Spleen (tissue), 11 donors: ENCODE results near the gene LBX2. TPM values are rescaled to one million over a fixed set of nuclear protein-coding genes. Genes with fewer than 3 reads are reported as not detected.
A peak's percentile ranks its signal among the peaks of the same experiment; 100 is the strongest.
"Not testable (repeated sequence)": the region's sequence is repeated elsewhere in the genome, so short reads cannot be mapped to it uniquely, and the experiment has no call there.

Source experiments
- DNase-seq: peaks from one replicate; pipeline ENCODE4 v3.0.0-alpha.2; 2020
- H3K27ac ChIP-seq, 8 donors: fragments of 200-600 bp; sonication (generic) in 7 of 8; 1 replicate in 4 of 8; 2 replicates in 4 of 8; pipeline versions ENCODE4 v1.5.0 to v1.8.0; 2016 to 2021; ENCODE audit warnings: inconsistent platforms in 4 of 8, mild to moderate bottlenecking in 4 of 8, moderate library complexity in 1 of 8
- H3K27me3 ChIP-seq, 7 donors: fragments of 200-600 bp; sonication (generic) in 6 of 7; replicated peaks in 1 of 7; 1 replicate in 4 of 7; 2 replicates in 3 of 7; pipeline versions ENCODE4 v1.5.0 to v1.8.0; 2016 to 2021; ENCODE audit warnings: inconsistent platforms in 3 of 7, mild to moderate bottlenecking in 1 of 7
- H3K36me3 ChIP-seq, 6 donors: fragments of 200-600 bp; sonication (generic) in 5 of 6; 1 replicate in 4 of 6; 2 replicates in 2 of 6; pipeline versions ENCODE4 v1.5.0 to v1.8.0; 2016 to 2021; ENCODE audit warnings: inconsistent platforms in 2 of 6
- H3K4me1 ChIP-seq, 6 donors: fragments of 200-600 bp; sonication (generic) in 5 of 6; 1 replicate in 3 of 6; 2 replicates in 3 of 6; pipeline versions ENCODE4 v1.5.0 to v1.8.0; 2016 to 2021; ENCODE audit warnings: inconsistent platforms in 3 of 6
- H3K4me3 ChIP-seq, 8 donors: fragments of 200-600 bp; sonication (generic) in 7 of 8; 1 replicate in 4 of 8; 2 replicates in 4 of 8; pipeline versions ENCODE4 v1.5.0 to v1.8.0; 2016 to 2021; ENCODE audit warnings: inconsistent platforms in 4 of 8, mild to moderate bottlenecking in 4 of 8, moderate library complexity in 2 of 8
- H3K9me3 ChIP-seq, 8 donors: fragments of 200-600 bp; sonication (generic) in 7 of 8; 1 replicate in 4 of 8; 2 replicates in 4 of 8; pipeline versions ENCODE4 v1.5.0 to v1.8.0; 2016 to 2021; ENCODE audit warnings: inconsistent platforms in 4 of 8
- POLR2A ChIP-seq, 3 donors: fragments of 450-650 bp; IDR thresholded peaks; one replicate each; pipeline ENCODE4 v1.5.1; 2017; ENCODE audit warnings: antibody characterized with exemption in 3 of 3, mild to moderate bottlenecking in 1 of 3
- POLR2AphosphoS5 ChIP-seq, 3 donors: sonication (generic); formaldehyde crosslinking; IDR thresholded peaks; one replicate each; pipeline ENCODE4 v1.5.1; 2017; ENCODE audit warnings: antibody characterized with exemption in 3 of 3
- WGBS, 5 donors: extraction: QIAGEN DNeasy Blood & Tissue Kit in 3 of 5; methylation state at CpG; one replicate each; pipeline versions ENCODE4 v1.1.5 to v1.1.7; 2013 to 2018; 5-methylcytosine and 5-hydroxymethylcytosine counted together
- intact Hi-C: fragments of 100-400 bp; cut with DNase I; formaldehyde crosslinking; loops from one replicate; pipeline ENCODE4 v1.15.0; 2023; ENCODE audit warnings: low total_unique reads
- polyA plus RNA-seq, 3 donors: library from polyadenylated mRNA; stranded (reverse); fragments of 200-250 nt; gene quantifications; one replicate each; pipeline ENCODE4 v1.2.1, GENCODE V29; 2013
- total RNA-seq, 7 donors: library from RNA; depleted of rRNA in 3 of 7; stranded (reverse); fragments of >200 nt in 3 of 7; fragmentation: NEBNext Ultra II Directional in 4 of 7; extraction: Animal tissue kit (Norgen Biotek cat#: 25700) in 4 of 7; gene quantifications; one replicate each; pipeline versions ENCODE4 v1.1.0 to v1.2.1, GENCODE V29; 2016 to 2021
- TF ChIP-seq, protein P1 (sequence below), 11 experiments: fragments of 200-600 bp in 7 of 11; fragments of 450-650 bp in 4 of 11; sonication (generic) in 4 of 11; IDR thresholded peaks in 8 of 11; conservative IDR thresholded peaks in 3 of 11; 1 replicate in 7 of 11; 2 replicates in 4 of 11; pipeline versions ENCODE4 v1.4.0 to v1.8.0; 2016 to 2021; ENCODE audit warnings: antibody characterized with exemption in 11 of 11, inconsistent platforms in 4 of 11, mild to moderate bottlenecking in 1 of 11
- donor health status: healthy with polysubstance abuse.
- donor health status: DM: no; HTN: no; CAD: no; lungs with moderate emphysema.
- donor health status: DM: no; HTN: no; CAD: no.
- donor health status: Bipolar disorder and iron deficiency.
- donor health status: healthy.
- donor health status: DM: no; HTN: no; CAD: no.
- donor health status: DM: yes; HTN: yes; CAD: no.

The LBX2 gene
- total and polyA plus RNA-seq, 10 donors: 0.50 to 2.7 (median 0.91) TPM

DNA sequence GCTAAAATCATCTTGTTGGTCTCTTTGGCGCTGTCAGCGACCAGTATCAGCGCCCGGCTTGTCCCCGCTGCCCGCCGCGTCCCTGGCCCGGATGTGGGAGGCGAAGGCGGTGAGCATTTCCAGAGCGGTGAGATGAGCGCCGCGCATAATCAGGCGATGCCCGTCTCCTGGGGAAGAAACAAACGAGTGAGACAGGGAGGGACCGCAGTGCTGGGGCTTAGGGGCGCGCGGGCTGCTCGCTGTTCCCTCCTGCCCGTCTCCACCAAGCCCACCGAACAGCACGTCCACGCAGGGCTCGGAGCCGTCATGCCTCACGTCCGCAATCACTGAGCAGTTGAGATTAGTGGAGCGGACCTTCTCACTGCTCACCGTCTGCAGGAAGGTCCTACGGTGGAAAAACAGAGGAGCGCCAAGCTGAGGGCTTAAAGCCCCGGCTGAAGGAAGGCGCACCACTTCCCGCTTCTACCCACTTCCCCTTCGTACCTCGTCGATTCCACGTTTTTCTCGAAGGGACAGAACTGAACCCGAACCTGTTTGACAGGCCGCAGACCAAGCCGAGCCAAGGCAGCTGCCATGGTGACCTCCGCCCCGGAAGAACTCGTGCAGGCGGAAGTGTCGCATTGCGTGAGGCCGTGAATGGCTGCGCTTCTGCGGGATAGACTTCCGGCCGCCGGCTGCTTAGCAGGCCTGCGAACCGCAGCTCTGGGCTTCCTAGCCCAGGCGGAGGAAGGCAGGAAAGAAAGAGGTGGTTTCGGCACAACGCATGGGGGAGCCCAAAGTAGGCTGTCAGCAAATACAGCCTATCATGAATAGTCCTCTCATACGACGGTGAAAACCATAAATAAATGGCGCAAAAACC lies 27.1 kb downstream of the LBX2 start, which contains the start of gene MRPL53:
Gene MRPL53, minus strand, starts transcription at position 595 of the 859 bp plus-strand sequence. Its CDS starts 20 bp downstream, at position 575.
- WGBS, 5 donors: 0 to 1% (median 0%) methylated on average over 55 to 66 of the region's 66 CpGs
- Histone ChIP-seq H3K4me3 (peak within 1 kb of the TSS; percentile 54 to 78 (median 71)), H3K9me3 (no peaks in the 10 kb centered on the region), H3K27ac (peak within 1 kb of the TSS; percentile 77 to 93 (median 91)), H3K36me3 (peaks cover 0 to 44% (median 19%) of the 10 kb centered on the region in 6 donors), H3K4me1 (peaks cover 18 to 43% (median 25%) of the 10 kb centered on the region in 6 donors), H3K27me3 (no peaks in the 10 kb centered on the region)
- intact Hi-C loops: no loop called here
- peak; percentile 78 to 92 (median 82) for TF ChIP-seq POLR2A (IDR thresholded peaks at IDR 0.05)
- TF ChIP-seq POLR2AphosphoS5 (IDR thresholded peaks at IDR 0.05): peak; percentile 99 to 100 (median 99)
- TF ChIP-seq, protein P1, sequence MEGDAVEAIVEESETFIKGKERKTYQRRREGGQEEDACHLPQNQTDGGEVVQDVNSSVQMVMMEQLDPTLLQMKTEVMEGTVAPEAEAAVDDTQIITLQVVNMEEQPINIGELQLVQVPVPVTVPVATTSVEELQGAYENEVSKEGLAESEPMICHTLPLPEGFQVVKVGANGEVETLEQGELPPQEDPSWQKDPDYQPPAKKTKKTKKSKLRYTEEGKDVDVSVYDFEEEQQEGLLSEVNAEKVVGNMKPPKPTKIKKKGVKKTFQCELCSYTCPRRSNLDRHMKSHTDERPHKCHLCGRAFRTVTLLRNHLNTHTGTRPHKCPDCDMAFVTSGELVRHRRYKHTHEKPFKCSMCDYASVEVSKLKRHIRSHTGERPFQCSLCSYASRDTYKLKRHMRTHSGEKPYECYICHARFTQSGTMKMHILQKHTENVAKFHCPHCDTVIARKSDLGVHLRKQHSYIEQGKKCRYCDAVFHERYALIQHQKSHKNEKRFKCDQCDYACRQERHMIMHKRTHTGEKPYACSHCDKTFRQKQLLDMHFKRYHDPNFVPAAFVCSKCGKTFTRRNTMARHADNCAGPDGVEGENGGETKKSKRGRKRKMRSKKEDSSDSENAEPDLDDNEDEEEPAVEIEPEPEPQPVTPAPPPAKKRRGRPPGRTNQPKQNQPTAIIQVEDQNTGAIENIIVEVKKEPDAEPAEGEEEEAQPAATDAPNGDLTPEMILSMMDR (IDR thresholded peaks at IDR 0.05 in 8 of 11, conservative IDR thresholded peaks at IDR 0.05 in 3 of 11): peak in 3 of 11 experiments; percentile 10 to 31 (median 20)
- DNase-seq: peak; percentile 98

- Histone ChIP-seq H3K36me3 (peaks cover 0 to 36% (median 18%) of the 10 kb centered on the region in 6 donors), H3K4me1 (peaks cover 18 to 38% (median 27%) of the 10 kb centered on the region in 6 donors), H3K27me3 (no peaks in the 10 kb centered on the region), H3K4me3 (peak overlapping the region; percentile 54 to 78 (median 71)), H3K27ac (peak overlapping the region; percentile 77 to 93 (median 91)), H3K9me3 (no peaks in the 10 kb centered on the region)
- intact Hi-C loops: no loop called here
- DNase-seq: peak; percentile 61
- 63 to 67% (median 65%) methylated on average over 16 of the region's 16 CpGs for WGBS, 5 donors
- TF ChIP-seq, protein P1 (IDR thresholded peaks at IDR 0.05 in 8 of 11, conservative IDR thresholded peaks at IDR 0.05 in 3 of 11): no peak
- TF ChIP-seq POLR2AphosphoS5 (IDR thresholded peaks at IDR 0.05) (no peak), POLR2A (IDR thresholded peaks at IDR 0.05) (no peak)
Measured at GRCh38 chr2:74471332-74472065, 27.9 kb downstream of the LBX2 start.

- WGBS, 5 donors: 94 to 97% (median 95%) methylated on average over 12 of the region's 12 CpGs
- intact Hi-C loops, H3K27me3 ChIP-seq, H3K9me3 ChIP-seq, H3K4me3 ChIP-seq: not testable (repeated sequence)
- Histone ChIP-seq H3K36me3 (peaks cover 0 to 29% (median 18%) of the 10 kb centered on the region in 6 donors), H3K27ac (peak overlapping the region in 2 of 8 donors; percentile 4 to 35), H3K4me1 (peaks cover 18 to 43% (median 34%) of the 10 kb centered on the region in 6 donors)
- peak; percentile 68 for DNase-seq
Measured at GRCh38 chr2:74470742-74471141, 28.7 kb downstream of the LBX2 start.

DNA sequence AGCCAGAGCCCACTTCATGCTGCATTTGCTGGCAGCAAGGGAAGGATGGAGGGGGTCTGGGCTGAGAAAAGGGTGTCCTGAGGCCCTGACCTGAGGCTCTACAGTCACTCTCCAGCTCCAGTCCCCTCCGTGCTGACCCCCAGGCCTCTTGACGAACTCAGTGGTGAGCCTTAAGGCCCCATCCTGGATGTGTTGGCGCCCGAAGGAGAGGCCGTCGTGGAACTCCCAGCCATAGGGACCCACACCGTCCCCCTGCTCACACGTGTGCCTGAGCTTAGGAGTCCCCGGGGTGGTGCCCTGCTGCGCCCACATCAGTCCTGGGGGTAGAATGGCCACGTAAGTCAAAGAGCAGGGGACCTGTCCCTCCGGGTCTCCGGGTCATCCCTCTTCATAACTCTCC lies 35.0 kb downstream of the LBX2 start:
- H3K9me3 ChIP-seq: no peaks in the 10 kb centered on the region
- intact Hi-C loops: no loop called here
- no peaks in the 10 kb centered on the region for H3K27me3 ChIP-seq
- 0 to 14% (median 6%) methylated on average over 5 to 13 of the region's 13 CpGs for WGBS, 5 donors
- H3K4me3 ChIP-seq: peak overlapping the region; percentile 71 to 98 (median 92)
- H3K27ac ChIP-seq: peak overlapping the region in 7 of 8 donors; percentile 77 to 95 (median 92)
- H3K4me1 ChIP-seq: peaks cover 10 to 56% (median 32%) of the 10 kb centered on the region in 6 donors
- no peak for DNase-seq
- H3K36me3 ChIP-seq: peaks cover 0 to 35% (median 20%) of the 10 kb centered on the region in 6 donors
- TF ChIP-seq, protein P1 (IDR thresholded peaks at IDR 0.05 in 8 of 11, conservative IDR thresholded peaks at IDR 0.05 in 3 of 11): no peak
- TF ChIP-seq POLR2A (IDR thresholded peaks at IDR 0.05) (no peak), POLR2AphosphoS5 (IDR thresholded peaks at IDR 0.05) (no peak)
